A549 (cell line): ENCODE measurements around the gene MAL. TPM values are rescaled to one million over a fixed set of nuclear protein-coding genes. Genes with fewer than 3 reads are reported as not detected.

Experiments used
- ATAC-seq, 2 experiments: fragments of 200-7000 bp in 1 of 2; fragments of >200 bp in 1 of 2; cut with Nextera tagmentation in 1 of 2; cut with Tn5 transposase in 1 of 2; 3 replicates each; pipeline versions ENCODE4 v1.8.0 to v1.9.1; 2018 to 2020; ENCODE audit warnings: mild to moderate bottlenecking in 1 of 2, moderate library complexity in 1 of 2
- CTCF ChIA-PET: fragments of 300-600 bp; sonication (Branson Sonifier 250); formaldehyde crosslinking; extraction: SDS; loops from one replicate; lab custom pipeline; 2021; ENCODE audit warnings: antibody characterized with exemption, inconsistent platforms; lab: Yijun Ruan, JAX
- POLR2A ChIA-PET: fragments of 350-600 bp; formaldehyde crosslinking; extraction: SDS; loops from one replicate; lab custom pipeline; 2021; ENCODE audit warnings: antibody characterized with exemption, inconsistent platforms; lab: Yijun Ruan, JAX
- DNase-seq, 2 experiments: peaks; one replicate each; pipeline versions ENCODE4 v3.0.0 to v3.0.0-alpha.2; 2011 to 2016; ENCODE audit warnings: low read depth in 1 of 2, low spot score in 1 of 2
- FAIRE-seq: peaks from 2 replicates; lab custom pipeline; 2011; peaks lifted over from hg19 to GRCh38; lab: Jason Lieb, UNC
- H3K27ac ChIP-seq, 2 experiments: fragments of >200 bp; sonication (Bioruptor Twin); formaldehyde crosslinking; 3 replicates each; pipeline ENCODE4 v1.5.1; 2016 to 2017
- H3K4me1 ChIP-seq: fragments of >200 bp; sonication (Bioruptor Twin); formaldehyde crosslinking; 3 replicates; pipeline ENCODE4 v1.6.1; 2016
- H3K4me2 ChIP-seq: fragments of >200 bp; sonication (Bioruptor Twin); formaldehyde crosslinking; 3 replicates; pipeline ENCODE4 v1.6.1; 2016
- H3K4me3 ChIP-seq: fragments of >200 bp; sonication (Bioruptor Twin); formaldehyde crosslinking; 3 replicates; pipeline ENCODE4 v1.5.1; 2016
- H3K9me3 ChIP-seq: fragments of >200 bp; sonication (Bioruptor Twin); formaldehyde crosslinking; 3 replicates; pipeline ENCODE4 v1.6.1; 2016
- ATOH8 ChIP-seq: fragments of 250-450 bp; sonication (Bioruptor Pico); IDR thresholded peaks from 2 replicates; pipeline ENCODE4 v1.5.0; 2020; ENCODE audit warnings: low read depth, mild to moderate bottlenecking, moderate library complexity
- BHLHE40 ChIP-seq: IDR thresholded peaks from 2 replicates; pipeline ENCODE4 v1.6.1; 2012; ENCODE audit warnings: low read depth, low read length, inconsistent platforms
- CBX8 ChIP-seq: fragments of 200-600 bp; sonication (generic); IDR thresholded peaks from 2 replicates; pipeline ENCODE4 v1.6.1; 2016
- CEBPB ChIP-seq, 2 experiments: fragments of >200 bp in 1 of 2; sonication (Bioruptor Twin) in 1 of 2; formaldehyde crosslinking in 1 of 2; IDR thresholded peaks; 2 replicates each; pipeline ENCODE4 v1.6.1; 2012 to 2016
- CTCF ChIP-seq: fragments of >200 bp; sonication (Bioruptor Twin); formaldehyde crosslinking; IDR thresholded peaks from 3 replicates; pipeline ENCODE4 v1.5.1; 2016
- ELK1 ChIP-seq: fragments of 150-350 bp; IDR thresholded peaks from 2 replicates; pipeline ENCODE4 v1.6.1; 2014; ENCODE audit warnings: low read depth, mild to moderate bottlenecking, low read length
- EP300 ChIP-seq, 2 experiments: fragments of >200 bp; sonication (Bioruptor Twin); formaldehyde crosslinking; IDR thresholded peaks; 2 replicates in 1 of 2; 3 replicates in 1 of 2; pipeline ENCODE4 v1.6.1; 2016 to 2017
- FOXS1 ChIP-seq: fragments of 250-450 bp; sonication (Bioruptor Pico); IDR thresholded peaks from 2 replicates; pipeline ENCODE4 v1.5.0; 2020; ENCODE audit warnings: mild to moderate bottlenecking, moderate library complexity
- HDAC2 ChIP-seq: fragments of 200-600 bp; sonication (generic); IDR thresholded peaks from 2 replicates; pipeline ENCODE4 v1.6.1; 2016
- HES2 ChIP-seq: fragments of >200 bp; sonication (Bioruptor Twin); formaldehyde crosslinking; IDR thresholded peaks from 2 replicates; pipeline ENCODE4 v1.6.1; 2016
- HOXA7 ChIP-seq: fragments of 250-450 bp; sonication (Bioruptor Pico); IDR thresholded peaks from 2 replicates; pipeline ENCODE4 v1.5.0; 2020; ENCODE audit warnings: mild to moderate bottlenecking, moderate library complexity
- HOXB13 ChIP-seq: fragments of 250-450 bp; sonication (Bioruptor Pico); IDR thresholded peaks from 2 replicates; pipeline ENCODE4 v1.5.0; 2020; ENCODE audit warnings: low read depth, mild to moderate bottlenecking, moderate library complexity
- HOXB5 ChIP-seq: fragments of 250-450 bp; sonication (Bioruptor Pico); IDR thresholded peaks from 2 replicates; pipeline ENCODE4 v1.5.0; 2020; ENCODE audit warnings: mild to moderate bottlenecking, moderate library complexity
- JUN ChIP-seq, 2 experiments: fragments of >200 bp; sonication (Bioruptor Twin); formaldehyde crosslinking; IDR thresholded peaks; 2 replicates in 1 of 2; 3 replicates in 1 of 2; pipeline ENCODE4 v1.6.1; 2016 to 2017
- MAFK ChIP-seq: fragments of 450-650 bp; IDR thresholded peaks from 2 replicates; pipeline ENCODE4 v1.6.1; 2014; ENCODE audit not compliant: partially characterized antibody
- MAZ ChIP-seq: fragments of 150-350 bp; IDR thresholded peaks from 2 replicates; pipeline ENCODE4 v1.6.1; 2014; ENCODE audit warnings: antibody characterized with exemption, low read depth, low read length, borderline replicate concordance
- PBX3 ChIP-seq: IDR thresholded peaks from 2 replicates; pipeline ENCODE4 v1.6.1; 2012
- PHF8 ChIP-seq: fragments of 200-600 bp; sonication (generic); IDR thresholded peaks from 2 replicates; pipeline ENCODE4 v1.6.1; 2016; ENCODE audit warnings: low read depth, mild to moderate bottlenecking, antibody characterized with exemption, moderate library complexity, borderline replicate concordance
- POLR2A ChIP-seq: IDR thresholded peaks from 2 replicates; pipeline ENCODE4 v1.6.1; 2012; ENCODE audit warnings: mild to moderate bottlenecking, low read length
- POLR2AphosphoS2 ChIP-seq: conservative IDR thresholded peaks from 2 replicates; pipeline ENCODE4 v1.6.1; 2012; ENCODE audit warnings: low read length, improper control_type of control experiment, inconsistent platforms
- RARB ChIP-seq: fragments of 250-450 bp; sonication (Bioruptor Pico); IDR thresholded peaks from 2 replicates; pipeline ENCODE4 v1.8.0; 2021; ENCODE audit warnings: mild to moderate bottlenecking, moderate library complexity
- RCOR1 ChIP-seq: fragments of 150-350 bp; IDR thresholded peaks from 2 replicates; pipeline ENCODE4 v1.6.1; 2014; ENCODE audit warnings: antibody characterized with exemption, low read length, low read depth
- SMC3 ChIP-seq: fragments of >200 bp; sonication (Bioruptor Twin); formaldehyde crosslinking; IDR thresholded peaks from 3 replicates; pipeline ENCODE4 v1.6.1; 2018; ENCODE audit warnings: inconsistent platforms
- SREBF2 ChIP-seq: fragments of 450-650 bp; IDR thresholded peaks from 2 replicates; pipeline ENCODE4 v1.6.1; 2014; ENCODE audit warnings: mild to moderate bottlenecking, moderate library complexity
- ZC3H11A ChIP-seq: fragments of 450-650 bp; IDR thresholded peaks from 2 replicates; pipeline ENCODE4 v1.6.1; 2014; ENCODE audit warnings: antibody characterized with exemption, mild to moderate bottlenecking
- ZFP36 ChIP-seq: fragments of 450-650 bp; IDR thresholded peaks from 2 replicates; pipeline ENCODE4 v1.6.1; 2014; ENCODE audit warnings: borderline replicate concordance; ENCODE audit not compliant: partially characterized antibody
- WGBS: methylation state at CpG from one replicate; pipeline ENCODE4 v1.1.6; 2017; ENCODE audit errors: missing lambda C conversion rate; 5-methylcytosine and 5-hydroxymethylcytosine counted together
- polyA plus RNA-seq, 4 experiments: library from polyadenylated mRNA; depleted of rRNA in 3 of 4; stranded (reverse); fragments of >200 nt; fragmentation: RNase III in 1 of 4; extraction: RNeasy Plus Mini Kit Qiagen cat#74134 plus additional on column Dnase treatment in 1 of 4; gene quantifications; 2 replicates in 3 of 4; 3 replicates in 1 of 4; pipeline ENCODE4 v1.2.3, GENCODE V29; 2011 to 2017
- TF ChIP-seq, protein P1 (sequence below): IDR thresholded peaks from 2 replicates; pipeline ENCODE4 v1.6.1; 2012; ENCODE audit warnings: low read depth, borderline replicate concordance

MAL gene
- polyA plus RNA-seq, 2 of the 4 experiments (the other 2 are of a cell fraction), result not detected

- CTCF ChIA-PET, result interaction anchor here (0.8 to 1.3 kb wide), 4 partner anchors 8 to 31 kb away, joined by 3 to 4 read pairs (median 3); no protein-coding TSS in a partner anchor
- H3K9me3 ChIP-seq, result no peaks in the 10 kb centered on the region
- no peak overlapping the region for H3K27ac ChIP-seq
- POLR2A ChIA-PET, result no interaction called here
- FAIRE-seq (no peak), DNase-seq (no peak), ATAC-seq (no peak)
- no peaks in the 10 kb centered on the region for H3K4me1 ChIP-seq
- TF ChIP-seq CTCF (no peak), SMC3 (no peak), RARB (no peak), SREBF2 (no peak), CEBPB (IDR thresholded peaks at IDR 0.05) (no peak), HDAC2 (no peak), BHLHE40 (no peak), HES2 (no peak), JUN (IDR thresholded peaks at IDR 0.05) (no peak), ATOH8 (CRISPR knock-in tag) (no peak), POLR2AphosphoS2 (no peak), ELK1 (no peak), CBX8 (no peak), HOXB5 (CRISPR knock-in tag) (no peak), MAFK (no peak), MAZ (no peak), HOXA7 (no peak), FOXS1 (no peak)
- TF ChIP-seq, protein P1, sequence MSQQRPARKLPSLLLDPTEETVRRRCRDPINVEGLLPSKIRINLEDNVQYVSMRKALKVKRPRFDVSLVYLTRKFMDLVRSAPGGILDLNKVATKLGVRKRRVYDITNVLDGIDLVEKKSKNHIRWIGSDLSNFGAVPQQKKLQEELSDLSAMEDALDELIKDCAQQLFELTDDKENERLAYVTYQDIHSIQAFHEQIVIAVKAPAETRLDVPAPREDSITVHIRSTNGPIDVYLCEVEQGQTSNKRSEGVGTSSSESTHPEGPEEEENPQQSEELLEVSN, result no peak
- H3K4me3 ChIP-seq, result no peak overlapping the region
- no peak overlapping the region for H3K4me2 ChIP-seq
Measured at GRCh38 chr2:94990956-94991355, 34.6 kb upstream of the MAL start.

- CTCF ChIA-PET, result no interaction called here
- Histone ChIP-seq H3K4me3 (no peak overlapping the region), H3K27ac (no peak overlapping the region), H3K4me2 (no peak overlapping the region), H3K9me3 (no peaks in the 10 kb centered on the region), H3K4me1 (no peaks in the 10 kb centered on the region)
- FAIRE-seq (no peak), ATAC-seq (no peak), DNase-seq (no peak)
- 43% methylated on average over 5 of the region's 5 CpGs for WGBS
- no peak for TF ChIP-seq RCOR1
- no peak for TF ChIP-seq EP300 (IDR thresholded peaks at IDR 0.05)
- TF ChIP-seq HOXB13 (CRISPR knock-in tag), result no peak
- TF ChIP-seq ZC3H11A, result no peak
- no peak for TF ChIP-seq SMC3
- no peak for TF ChIP-seq PBX3
- no peak for TF ChIP-seq PHF8
- TF ChIP-seq POLR2A, result no peak
- no peak for TF ChIP-seq MAZ
- no peak for TF ChIP-seq ZFP36
- no peak for TF ChIP-seq POLR2AphosphoS2
- TF ChIP-seq FOXS1, result no peak
- POLR2A ChIA-PET, result no interaction called here
Measured at GRCh38 chr2:94992360-94992759, 33.1 kb upstream of the MAL start.
